ENCODE results near the gene INTS2.
"Not testable (repeated sequence)": the region's sequence is repeated elsewhere in the genome, so short reads cannot be mapped to it uniquely, and the experiment has no call there.

Gene INTS2

GRCh38 chr17:61826866-61827265, 100.9 kb downstream of the INTS2 start:
- H3K36me3 Mint-ChIP-seq = peaks cover 22% of the 10 kb centered on the region
- not testable (repeated sequence) for ATAC-seq, H3K9me3 Mint-ChIP-seq, H3K4me3 Mint-ChIP-seq, H3K27me3 Mint-ChIP-seq, H3K27ac Mint-ChIP-seq, H3K4me1 Mint-ChIP-seq

GRCh38 chr17:61826198-61826597, 101.6 kb downstream of the INTS2 start:
- H3K27ac Mint-ChIP-seq, H3K27me3 Mint-ChIP-seq, H3K9me3 Mint-ChIP-seq, ATAC-seq, H3K4me3 Mint-ChIP-seq: not testable (repeated sequence)
- peaks cover 27% of the 10 kb centered on the region for H3K36me3 Mint-ChIP-seq
- H3K4me1 Mint-ChIP-seq = peaks cover 11% of the 10 kb centered on the region

- Mint-ChIP-seq H3K4me1 (peaks cover 11% of the 10 kb centered on the region), H3K36me3 (peaks cover 32% of the 10 kb centered on the region), H3K27me3 (no peaks in the 10 kb centered on the region), H3K4me3 (no peak overlapping the region), H3K9me3 (peaks cover 6% of the 10 kb centered on the region), H3K27ac (no peak overlapping the region)
- no peak for ATAC-seq
These were observed 102.2 kb downstream of the INTS2 start for GRCh38 chr17:61825448-61826137.

- Mint-ChIP-seq H3K27ac (no peak overlapping the region), H3K9me3 (peaks cover 5% of the 10 kb centered on the region), H3K4me1 (peaks cover 15% of the 10 kb centered on the region), H3K4me3 (no peak overlapping the region), H3K36me3 (peaks cover 33% of the 10 kb centered on the region), H3K27me3 (no peaks in the 10 kb centered on the region)
- peak; percentile 56 for ATAC-seq
These were observed 105.2 kb downstream of the INTS2 start for GRCh38 chr17:61822326-61823285.

- no peak for ATAC-seq
- Mint-ChIP-seq H3K27me3 (no peaks in the 10 kb centered on the region), H3K36me3 (peaks cover 28% of the 10 kb centered on the region), H3K4me1 (peaks cover 19% of the 10 kb centered on the region), H3K9me3 (peaks cover 5% of the 10 kb centered on the region), H3K4me3 (no peak overlapping the region), H3K27ac (no peak overlapping the region)
These were observed 106.1 kb downstream of the INTS2 start for GRCh38 chr17:61821655-61822054.

- not testable (repeated sequence) for ATAC-seq
These were observed 108.5 kb downstream of the INTS2 start for GRCh38 chr17:61819265-61819664.

GRCh38 chr17:61818225-61818624, 109.6 kb downstream of the INTS2 start:
- no peak for ATAC-seq

More at GRCh38 chr17:61819265-61819664, 108.5 kb downstream of the INTS2 start:
- Mint-ChIP-seq H3K4me1 (peaks cover 32% of the 10 kb centered on the region), H3K36me3 (peaks cover 18% of the 10 kb centered on the region)
- not testable (repeated sequence) for H3K27ac Mint-ChIP-seq, H3K4me3 Mint-ChIP-seq, H3K27me3 Mint-ChIP-seq, H3K9me3 Mint-ChIP-seq

GRCh38 chr17:61817452-61817851, 110.3 kb downstream of the INTS2 start:
- H3K27ac Mint-ChIP-seq = no peak overlapping the region
- peaks cover 18% of the 10 kb centered on the region for H3K36me3 Mint-ChIP-seq

More at GRCh38 chr17:61818225-61818624, 109.6 kb downstream of the INTS2 start:
- no peak overlapping the region for H3K27ac Mint-ChIP-seq
- H3K4me1 Mint-ChIP-seq = peaks cover 35% of the 10 kb centered on the region
- peaks cover 18% of the 10 kb centered on the region for H3K36me3 Mint-ChIP-seq
- H3K27me3 Mint-ChIP-seq = no peaks in the 10 kb centered on the region
- no peak overlapping the region for H3K4me3 Mint-ChIP-seq
- H3K9me3 Mint-ChIP-seq = peaks cover 5% of the 10 kb centered on the region

GRCh38 chr17:61816538-61816937, 111.2 kb downstream of the INTS2 start:
- H3K27ac Mint-ChIP-seq = peak overlapping the region; percentile 20
- peaks cover 2% of the 10 kb centered on the region for H3K9me3 Mint-ChIP-seq
- no peaks in the 10 kb centered on the region for H3K27me3 Mint-ChIP-seq
- peak overlapping the region; percentile 43 for H3K4me3 Mint-ChIP-seq
- H3K36me3 Mint-ChIP-seq = peaks cover 14% of the 10 kb centered on the region
- H3K4me1 Mint-ChIP-seq = peaks cover 25% of the 10 kb centered on the region
- peak; percentile 56 for ATAC-seq

More at GRCh38 chr17:61817452-61817851, 110.3 kb downstream of the INTS2 start:
- Mint-ChIP-seq H3K27me3 (no peaks in the 10 kb centered on the region), H3K4me1 (peaks cover 32% of the 10 kb centered on the region), H3K4me3 (no peak overlapping the region), H3K9me3 (peaks cover 5% of the 10 kb centered on the region)
- ATAC-seq = no peak

GRCh38 chr17:61815863-61816503, 111.8 kb downstream of the INTS2 start:
- H3K27me3 Mint-ChIP-seq = no peaks in the 10 kb centered on the region
- peaks cover 12% of the 10 kb centered on the region for H3K36me3 Mint-ChIP-seq
- H3K4me1 Mint-ChIP-seq = peaks cover 24% of the 10 kb centered on the region
- ATAC-seq = peak; percentile 51
- peaks cover 2% of the 10 kb centered on the region for H3K9me3 Mint-ChIP-seq
- H3K4me3 Mint-ChIP-seq = peak overlapping the region; percentile 43
- peak overlapping the region; percentile 20 for H3K27ac Mint-ChIP-seq
